ENCODE data around the gene EML4. TPM values are rescaled to one million over a fixed set of nuclear protein-coding genes. Genes with fewer than 3 reads are reported as not detected.

Gene EML4
- total and polyA plus RNA-seq, 2 of the 13 experiments (the other 11 are each of a cell fraction or from before 2014, with no cell fraction given), result 243 to 476 TPM

- TF ChIP-seq NONO (IDR thresholded peaks at IDR 0.05) (no peak), NONO (CRISPR knock-in tag; conservative IDR thresholded peaks at IDR 0.05) (peak; percentile 92), STAT5B (CRISPR knock-in tag; IDR thresholded peaks at IDR 0.05) (0 out of 2 replicates have a peak, but pooled peaks have one; percentile 82), IKZF5 (CRISPR knock-in tag; IDR thresholded peaks at IDR 0.05) (peak; percentile 97), MAFG (CRISPR knock-in tag; IDR thresholded peaks at IDR 0.05) (no peak), TFAP4 (IDR thresholded peaks at IDR 0.05; ENCODE audit: borderline replicate concordance, low read depth) (peak; percentile 96; the same call in 1 of the 2 replicates), SMAD9 (CRISPR knock-in tag; IDR thresholded peaks at IDR 0.05) (peak; percentile 50; the same call in 1 of the 2 replicates), ZNF619 (CRISPR knock-in tag; IDR thresholded peaks at IDR 0.05) (no peak; the same call in 1 of the 2 replicates), ZNF710 (CRISPR knock-in tag; IDR thresholded peaks at IDR 0.05; ENCODE audit: borderline replicate concordance) (peak; percentile 97), HNF1A (IDR thresholded peaks at IDR 0.05; ENCODE audit: low read depth) (peak; percentile 90), HNF1A (CRISPR knock-in tag; IDR thresholded peaks at IDR 0.05; ENCODE audit: borderline replicate concordance) (peak; percentile 97), ARHGAP35 (CRISPR knock-in tag; IDR thresholded peaks at IDR 0.05; ENCODE audit: borderline replicate concordance) (peak; percentile 93), AKAP8 (CRISPR knock-in tag; IDR thresholded peaks at IDR 0.05) (peak; percentile 80), CBX1 (IDR thresholded peaks at IDR 0.05; ENCODE audit: low read depth) (peak; percentile 88), RFX3 (CRISPR knock-in tag; IDR thresholded peaks at IDR 0.05) (no peak; the same call in 1 of the 2 replicates), ZNF232 (CRISPR knock-in tag; IDR thresholded peaks at IDR 0.05; ENCODE audit: borderline replicate concordance) (peak; percentile 96), NCOA2 (CRISPR knock-in tag; IDR thresholded peaks at IDR 0.05) (peak; percentile 97), NCOR1 (IDR thresholded peaks at IDR 0.05; ENCODE audit: borderline replicate concordance, low read length) (peak; percentile 66; the same call in 1 of the 2 replicates)
These were observed 36.0 kb upstream of the EML4 start (continued) for GRCh38 chr2:42132966-42133641.

All from HepG2 (cell line).